Stimulated activated CD4-positive, alpha-beta T cell treated with anti-CD3 and anti-CD28 coated beads, Interleukin-12 subunit alpha, Interleukin-12 subunit beta, amount 100 ng/mL, for 48 hours (primary cell): ENCODE measurements around the gene MON1A.

Experiments
- DNase-seq, 3 donors: peaks; one replicate each; pipeline ENCODE4 v3.0.0-alpha.2; 2020; ENCODE audit warnings: low read depth in 2 of 3, low spot score in 1 of 3

Gene MON1A

GRCh38 chr3:49895791-49896190 is 33.8 kb downstream of the MON1A start:
- no peak for DNase-seq

- no peak for DNase-seq
These were observed 40.3 kb downstream of the MON1A start for GRCh38 chr3:49889296-49889695.

GRCh38 chr3:49886922-49887265 is 42.7 kb downstream of the MON1A start:
- DNase-seq = no peak

- no peak for DNase-seq
These were observed 45.6 kb downstream of the MON1A start for GRCh38 chr3:49883998-49884397.

GRCh38 chr3:49882166-49882565 is 47.4 kb downstream of the MON1A start:
- DNase-seq = no peak

- DNase-seq = no peak
These were observed 48.9 kb downstream of the MON1A start for GRCh38 chr3:49880581-49881315.

- DNase-seq = no peak
These were observed 49.9 kb downstream of the MON1A start for GRCh38 chr3:49879721-49880120.

- DNase-seq = no peak
These were observed 50.9 kb downstream of the MON1A start for GRCh38 chr3:49878686-49879085.

- no peak for DNase-seq
These were observed 51.9 kb downstream of the MON1A start for GRCh38 chr3:49877716-49878115.

GRCh38 chr3:49876567-49876966 is 53.0 kb downstream of the MON1A start:
- DNase-seq = no peak

GRCh38 chr3:49873623-49874022 is 56.0 kb downstream of the MON1A start:
- DNase-seq = no peak

GRCh38 chr3:49872801-49873281 is 56.8 kb downstream of the MON1A start:
- peak in 1 of 3 donors; percentile 18 for DNase-seq

- no peak for DNase-seq
These were observed 58.0 kb downstream of the MON1A start for GRCh38 chr3:49871531-49872153.

GRCh38 chr3:49869525-49870126 is 60.0 kb downstream of the MON1A start, which contains the start of gene CAMKV:
CAMKV (minus strand) TSS chr3:49869906; CDS start chr3:49862388, 7,518 bp downstream.
- peak in 1 of 3 donors; percentile 23 for DNase-seq

- no peak for DNase-seq
These were observed 60.6 kb downstream of the MON1A start for GRCh38 chr3:49868862-49869466.

GRCh38 chr3:49867871-49868321 is 61.7 kb downstream of the MON1A start:
- DNase-seq = no peak

GRCh38 chr3:49867400-49867799 is 62.2 kb downstream of the MON1A start:
- DNase-seq = no peak

GRCh38 chr3:49865198-49865784 is 64.3 kb downstream of the MON1A start:
- DNase-seq = no peak

- no peak for DNase-seq
These were observed 65.1 kb downstream of the MON1A start for GRCh38 chr3:49864505-49864904.

- DNase-seq = no peak
These were observed 69.9 kb downstream of the MON1A start for GRCh38 chr3:49859576-49860305.
